ENCODE data around the gene PDE8B.

DNA sequence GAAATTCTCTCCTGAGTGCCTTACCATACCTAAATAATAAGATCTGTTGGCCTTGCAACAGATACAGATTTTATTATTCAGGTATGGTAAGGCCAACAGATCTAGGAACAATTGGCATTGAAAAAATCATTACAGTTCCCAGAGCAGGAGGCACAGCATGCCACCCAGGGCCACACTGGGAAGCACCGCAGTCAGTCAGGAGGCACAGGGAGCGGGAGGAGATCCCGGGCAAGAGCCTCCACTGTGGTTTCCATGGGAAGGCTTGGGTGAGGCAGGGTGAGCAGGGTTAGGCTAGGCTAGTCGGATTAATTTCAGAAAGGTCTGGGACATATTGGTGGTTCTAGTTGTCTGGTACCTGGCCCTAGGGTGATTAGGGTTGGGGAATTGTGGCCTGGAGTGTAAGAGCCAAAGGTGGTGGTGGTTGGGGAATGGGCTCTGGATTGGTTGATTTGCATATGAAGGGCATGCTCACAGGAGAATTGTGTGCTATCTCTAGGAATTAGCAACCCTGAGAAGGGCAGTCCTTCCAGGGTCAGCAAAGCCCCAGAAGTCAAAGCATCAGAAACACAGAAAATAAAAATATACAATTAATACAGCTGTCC is 111.4 kb downstream of the PDE8B start:
- no peak for TF ChIP-seq POLR2A (IDR thresholded peaks at IDR 0.05)
- TF ChIP-seq, protein P1, sequence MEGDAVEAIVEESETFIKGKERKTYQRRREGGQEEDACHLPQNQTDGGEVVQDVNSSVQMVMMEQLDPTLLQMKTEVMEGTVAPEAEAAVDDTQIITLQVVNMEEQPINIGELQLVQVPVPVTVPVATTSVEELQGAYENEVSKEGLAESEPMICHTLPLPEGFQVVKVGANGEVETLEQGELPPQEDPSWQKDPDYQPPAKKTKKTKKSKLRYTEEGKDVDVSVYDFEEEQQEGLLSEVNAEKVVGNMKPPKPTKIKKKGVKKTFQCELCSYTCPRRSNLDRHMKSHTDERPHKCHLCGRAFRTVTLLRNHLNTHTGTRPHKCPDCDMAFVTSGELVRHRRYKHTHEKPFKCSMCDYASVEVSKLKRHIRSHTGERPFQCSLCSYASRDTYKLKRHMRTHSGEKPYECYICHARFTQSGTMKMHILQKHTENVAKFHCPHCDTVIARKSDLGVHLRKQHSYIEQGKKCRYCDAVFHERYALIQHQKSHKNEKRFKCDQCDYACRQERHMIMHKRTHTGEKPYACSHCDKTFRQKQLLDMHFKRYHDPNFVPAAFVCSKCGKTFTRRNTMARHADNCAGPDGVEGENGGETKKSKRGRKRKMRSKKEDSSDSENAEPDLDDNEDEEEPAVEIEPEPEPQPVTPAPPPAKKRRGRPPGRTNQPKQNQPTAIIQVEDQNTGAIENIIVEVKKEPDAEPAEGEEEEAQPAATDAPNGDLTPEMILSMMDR (IDR thresholded peaks at IDR 0.05 in 4 of 5, conservative IDR thresholded peaks at IDR 0.05 in 1 of 5): no peak

Measured in gastrocnemius medialis (tissue), 4 donors.